Left ventricle myocardium superior (tissue), 1 donor: ENCODE results near the gene SCGB2A2. TPM values are rescaled to one million over a fixed set of nuclear protein-coding genes. Genes with fewer than 3 reads are reported as not detected.
A peak's percentile ranks its signal among the peaks of the same experiment; 100 is the strongest.

Source experiments
- ATAC-seq: fragments of 200-7000 bp; cut with Tn5 transposase; one replicate; pipeline ENCODE4 v1.9.1; 2020; ENCODE audit warnings: mild to moderate bottlenecking, moderate library complexity
- DNase-seq: peaks from one replicate; pipeline ENCODE4 v3.0.0-alpha.2; 2020
- intact Hi-C: fragments of 100-400 bp; cut with micrococcal nuclease; formaldehyde crosslinking; loops from one replicate; pipeline ENCODE4 v1.11.0; 2022
- total RNA-seq: library from RNA; stranded (reverse); fragmentation: NEBNext Ultra II Directional; extraction: Animal tissue kit (Norgen Biotek cat#: 25700); gene quantifications from one replicate; pipeline ENCODE4 v1.2.1, GENCODE V29; 2021
- donor health status: DM: no; HTN: yes; CAD: no; lungs with severe emphysema.

The SCGB2A2 gene
- total RNA-seq, 1 donor from 2014 or later, result not detected

DNA sequence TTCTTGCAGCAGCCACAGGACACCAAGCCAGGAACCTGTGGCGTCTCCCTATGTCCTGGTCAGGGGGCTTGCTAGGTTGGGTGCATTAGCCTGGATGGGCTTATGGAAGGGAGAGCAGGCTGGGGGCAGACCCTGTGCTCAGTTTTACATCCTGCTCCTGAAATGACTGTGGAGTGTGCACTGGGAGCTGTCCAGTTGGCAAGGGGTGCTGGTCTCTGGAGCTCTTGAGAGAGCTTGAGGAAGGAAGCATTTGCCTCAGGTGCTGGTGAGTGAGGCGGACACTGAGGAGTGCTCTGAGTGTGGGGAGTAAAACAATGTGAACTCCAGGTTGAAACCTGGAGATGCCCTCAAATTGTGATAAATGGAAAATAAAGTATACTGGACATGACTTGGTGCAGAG is 25.5 kb downstream of the SCGB2A2 start:
- DNase-seq (peak; percentile 35), ATAC-seq (no peak)
- intact Hi-C loops, result no loop called here

DNA sequence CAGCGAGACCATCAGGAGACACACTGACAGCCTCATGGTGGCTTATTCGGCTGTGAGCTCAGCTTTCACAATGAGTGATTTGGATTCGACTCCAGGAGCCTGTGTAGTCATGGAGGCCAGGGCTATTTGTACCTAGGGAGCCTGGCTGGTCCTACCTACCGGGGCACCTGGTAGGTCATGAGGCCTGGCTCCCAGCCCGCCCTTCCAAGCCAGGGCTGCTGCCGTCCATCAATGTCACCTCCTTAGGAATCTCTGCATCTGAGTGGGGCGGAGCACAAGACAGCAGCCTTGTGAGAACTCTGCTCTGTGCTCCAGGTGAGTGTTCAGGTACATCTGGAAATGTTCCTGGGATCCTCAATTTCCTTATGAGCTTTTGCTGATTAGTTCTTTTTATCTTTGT is 29.0 kb downstream of the SCGB2A2 start, which contains the start of gene SCGB1D4:
SCGB1D4 (minus strand) TSS at position 101 of the 400 bp plus-strand sequence; CDS start at position 36, 65 bp downstream.
- ATAC-seq, result no peak
- no peak for DNase-seq
- intact Hi-C loops, result no loop called here

DNA sequence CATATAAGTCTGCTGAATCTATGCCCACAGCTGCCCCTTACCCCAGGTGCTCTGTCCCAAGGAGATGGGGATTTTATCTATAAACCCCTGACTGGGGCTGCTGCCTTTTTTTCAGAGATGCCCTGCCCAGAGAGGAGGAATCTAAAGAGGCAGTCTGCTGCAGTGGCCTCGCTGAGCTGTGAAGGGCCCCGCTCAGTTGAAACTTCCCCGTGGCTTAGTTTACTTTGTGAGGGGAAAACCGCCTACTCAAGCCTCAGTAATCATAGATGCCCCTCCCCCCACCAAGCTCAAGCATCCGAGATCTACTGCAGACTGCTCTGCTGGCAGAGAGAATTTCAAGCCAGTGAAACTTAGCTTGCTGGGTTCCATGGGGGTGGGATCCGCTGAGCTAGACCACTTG is 36.3 kb downstream of the SCGB2A2 start:
- intact Hi-C loops, result no loop called here
- ATAC-seq (no peak), DNase-seq (no peak)

DNA sequence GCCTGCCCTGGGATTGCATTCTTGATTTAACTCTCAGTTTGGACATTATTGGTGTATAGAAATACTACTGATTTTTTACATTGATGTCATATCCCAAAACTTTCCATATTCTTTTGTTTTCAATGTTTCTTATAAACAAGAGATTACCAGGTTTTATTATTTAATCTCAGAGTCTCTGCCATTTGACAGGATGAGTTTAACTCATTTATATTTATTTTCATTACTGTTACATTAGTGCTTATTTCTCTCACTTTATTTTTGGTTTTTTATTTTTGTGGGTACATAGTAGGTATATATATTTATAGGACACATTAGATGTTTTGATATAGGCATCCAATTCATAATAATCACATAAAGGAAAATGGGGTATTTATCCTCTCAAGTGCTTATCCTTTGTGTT is 38.0 kb downstream of the SCGB2A2 start:
- no peak for DNase-seq
- intact Hi-C loops, result no loop called here
- no peak for ATAC-seq

DNA sequence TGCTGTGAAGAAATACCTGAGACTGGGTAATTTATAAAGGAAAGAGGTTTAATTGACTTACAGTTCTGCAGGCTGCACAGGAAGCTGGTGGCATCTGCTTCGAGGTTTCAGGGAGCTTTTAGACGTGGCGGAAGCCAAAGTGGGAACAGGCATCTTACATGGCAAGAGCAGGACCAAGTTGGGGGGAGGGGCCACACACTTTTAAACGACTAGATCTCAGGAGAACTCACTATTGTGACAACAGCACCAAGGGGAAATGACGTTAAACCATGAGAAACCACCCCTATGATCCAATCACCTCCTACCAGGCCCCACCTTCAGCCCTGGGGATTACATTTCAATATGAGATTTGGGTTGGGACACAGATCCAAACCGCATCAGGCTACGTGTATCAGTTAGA is 40.0 kb downstream of the SCGB2A2 start:
- DNase-seq (no peak), ATAC-seq (no peak)
- intact Hi-C loops, result loop anchor here (5.0 kb wide), 1 partner anchor 138 kb away; no protein-coding TSS in a partner anchor

DNA sequence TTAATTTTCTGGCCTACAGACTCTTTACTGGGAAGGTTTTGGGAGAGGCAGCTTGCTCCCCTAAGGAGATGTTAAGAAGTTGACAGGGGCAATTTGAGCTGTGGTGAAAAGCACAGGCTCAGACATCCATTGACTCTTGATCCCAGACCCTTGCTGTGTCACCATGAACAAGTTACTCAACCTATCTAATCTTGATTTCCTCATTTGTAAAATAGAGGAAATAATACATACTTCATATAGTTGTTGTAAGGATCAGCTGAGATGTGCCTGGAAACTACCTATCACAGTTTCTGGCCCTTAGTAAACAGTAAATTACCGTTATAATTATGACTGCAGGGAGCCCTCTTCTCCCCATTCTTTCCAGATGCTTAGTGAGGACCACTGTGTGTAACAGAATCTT is 45.5 kb downstream of the SCGB2A2 start:
- DNase-seq (no peak), ATAC-seq (no peak)
- intact Hi-C loops, result no loop called here

DNA sequence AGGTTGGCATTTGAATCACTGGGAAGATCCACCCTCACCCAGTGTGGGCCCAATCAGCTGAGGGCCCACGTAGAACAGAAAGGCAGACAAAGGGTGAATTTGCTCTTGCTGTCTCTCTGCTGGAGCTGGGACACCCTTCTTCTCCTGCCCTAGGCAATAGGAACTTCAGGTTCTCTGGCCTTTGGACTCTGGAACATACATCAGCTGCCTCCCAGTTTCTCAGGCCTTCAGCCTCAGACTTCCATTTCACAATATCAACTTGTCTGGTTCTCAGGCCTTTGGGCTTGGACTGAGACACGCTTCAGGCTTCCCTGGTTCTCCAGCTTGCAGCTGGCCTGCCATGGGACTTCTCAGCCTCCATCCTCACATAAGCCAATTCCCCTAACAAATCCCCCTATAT is 52.6 kb downstream of the SCGB2A2 start:
- intact Hi-C loops, result no loop called here
- DNase-seq (no peak), ATAC-seq (no peak)

Other genes starting within 250 kb of the SCGB2A2 start
- 11.6 TPM for gene INCENP, start 146.1 kb upstream of the SCGB2A2 start, total RNA-seq
- not detected for gene SCGB1D1, start 79.9 kb upstream of the SCGB2A2 start, total RNA-seq
- gene SCGB2A1, start 61.5 kb upstream of the SCGB2A2 start, total RNA-seq, result not detected
- 4.0 TPM for gene SCGB1D2, start 27.9 kb upstream of the SCGB2A2 start, total RNA-seq
- gene SCGB1D4, start 28.9 kb downstream of the SCGB2A2 start, total RNA-seq, result not detected
- 3.1 TPM for gene ASRGL1, start 67.3 kb downstream of the SCGB2A2 start, total RNA-seq
- not detected for gene SCGB1A1, start 148.9 kb downstream of the SCGB2A2 start, total RNA-seq